ENCODE results near the gene PALD1. TPM values are rescaled to one million over a fixed set of nuclear protein-coding genes. Genes with fewer than 3 reads are reported as not detected.

Gene PALD1
- total and polyA plus RNA-seq, 2 experiments from 2014 or later, result 11.9 to 58.2 TPM

- H3K4me1 ChIP-seq (ENCODE audit: insufficient read depth), result peaks cover 25% of the 10 kb centered on the region
- peaks cover 16% of the 10 kb centered on the region for H3K27me3 Mint-ChIP-seq (ENCODE audit: insufficient read depth, low read depth, poor library complexity)
- no peaks in the 10 kb centered on the region for H3K36me3 ChIP-seq (ENCODE audit: insufficient read depth)
- TF ChIP-seq EZH2phosphoT487 (IDR thresholded peaks at IDR 0.05; ENCODE audit: unreplicated experiment) (no peak), ZNF331 (CRISPR knock-in tag; IDR thresholded peaks at IDR 0.05; ENCODE audit: low read depth) (no peak), ZNF114 (CRISPR knock-in tag; IDR thresholded peaks at IDR 0.05) (no peak), POLR2AphosphoS5 (IDR thresholded peaks at IDR 0.05; ENCODE audit: low read depth) (no peak), JUNB (IDR thresholded peaks at IDR 0.05; ENCODE audit: unreplicated experiment) (no peak), NANOG (IDR thresholded peaks at IDR 0.05; ENCODE audit: borderline replicate concordance) (no peak)
- TF ChIP-seq, protein P1, sequence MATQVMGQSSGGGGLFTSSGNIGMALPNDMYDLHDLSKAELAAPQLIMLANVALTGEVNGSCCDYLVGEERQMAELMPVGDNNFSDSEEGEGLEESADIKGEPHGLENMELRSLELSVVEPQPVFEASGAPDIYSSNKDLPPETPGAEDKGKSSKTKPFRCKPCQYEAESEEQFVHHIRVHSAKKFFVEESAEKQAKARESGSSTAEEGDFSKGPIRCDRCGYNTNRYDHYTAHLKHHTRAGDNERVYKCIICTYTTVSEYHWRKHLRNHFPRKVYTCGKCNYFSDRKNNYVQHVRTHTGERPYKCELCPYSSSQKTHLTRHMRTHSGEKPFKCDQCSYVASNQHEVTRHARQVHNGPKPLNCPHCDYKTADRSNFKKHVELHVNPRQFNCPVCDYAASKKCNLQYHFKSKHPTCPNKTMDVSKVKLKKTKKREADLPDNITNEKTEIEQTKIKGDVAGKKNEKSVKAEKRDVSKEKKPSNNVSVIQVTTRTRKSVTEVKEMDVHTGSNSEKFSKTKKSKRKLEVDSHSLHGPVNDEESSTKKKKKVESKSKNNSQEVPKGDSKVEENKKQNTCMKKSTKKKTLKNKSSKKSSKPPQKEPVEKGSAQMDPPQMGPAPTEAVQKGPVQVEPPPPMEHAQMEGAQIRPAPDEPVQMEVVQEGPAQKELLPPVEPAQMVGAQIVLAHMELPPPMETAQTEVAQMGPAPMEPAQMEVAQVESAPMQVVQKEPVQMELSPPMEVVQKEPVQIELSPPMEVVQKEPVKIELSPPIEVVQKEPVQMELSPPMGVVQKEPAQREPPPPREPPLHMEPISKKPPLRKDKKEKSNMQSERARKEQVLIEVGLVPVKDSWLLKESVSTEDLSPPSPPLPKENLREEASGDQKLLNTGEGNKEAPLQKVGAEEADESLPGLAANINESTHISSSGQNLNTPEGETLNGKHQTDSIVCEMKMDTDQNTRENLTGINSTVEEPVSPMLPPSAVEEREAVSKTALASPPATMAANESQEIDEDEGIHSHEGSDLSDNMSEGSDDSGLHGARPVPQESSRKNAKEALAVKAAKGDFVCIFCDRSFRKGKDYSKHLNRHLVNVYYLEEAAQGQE (IDR thresholded peaks at IDR 0.05; ENCODE audit: unreplicated experiment), result no peak
- TF ChIP-seq, protein P2, sequence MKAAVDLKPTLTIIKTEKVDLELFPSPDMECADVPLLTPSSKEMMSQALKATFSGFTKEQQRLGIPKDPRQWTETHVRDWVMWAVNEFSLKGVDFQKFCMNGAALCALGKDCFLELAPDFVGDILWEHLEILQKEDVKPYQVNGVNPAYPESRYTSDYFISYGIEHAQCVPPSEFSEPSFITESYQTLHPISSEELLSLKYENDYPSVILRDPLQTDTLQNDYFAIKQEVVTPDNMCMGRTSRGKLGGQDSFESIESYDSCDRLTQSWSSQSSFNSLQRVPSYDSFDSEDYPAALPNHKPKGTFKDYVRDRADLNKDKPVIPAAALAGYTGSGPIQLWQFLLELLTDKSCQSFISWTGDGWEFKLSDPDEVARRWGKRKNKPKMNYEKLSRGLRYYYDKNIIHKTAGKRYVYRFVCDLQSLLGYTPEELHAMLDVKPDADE (IDR thresholded peaks at IDR 0.05), result no peak
- no peak overlapping the region for H2AFZ ChIP-seq
- peaks cover 60% of the 10 kb centered on the region for H3K4me1 Mint-ChIP-seq
- peak overlapping the region; percentile 58; the same call in 1 of the 2 replicates for H3K27ac Mint-ChIP-seq
- H3K36me3 Mint-ChIP-seq (ENCODE audit: low read depth), result peaks cover 2% of the 10 kb centered on the region; the same call in 1 of the 3 replicates
- DNase-seq (ENCODE audit: low spot score) (no peak), ATAC-seq (no peak)
- no peak overlapping the region for H3K27ac ChIP-seq (ENCODE audit: low read depth)
- H3K9me2 ChIP-seq (ENCODE audit: insufficient read depth), result no peaks in the 10 kb centered on the region
- no peak overlapping the region for H3K4me2 ChIP-seq
- H3K4me3 ChIP-seq, result no peak overlapping the region
- no peaks in the 10 kb centered on the region for H3K9me3 Mint-ChIP-seq
- peaks cover 7% of the 10 kb centered on the region; the same call in 1 of the 2 replicates for H4K20me1 ChIP-seq (replicated peaks; ENCODE audit: insufficient read depth)
- H3K79me2 ChIP-seq (replicated peaks; ENCODE audit: insufficient read depth), result peaks cover 77% of the 10 kb centered on the region
- H3K4me3 Mint-ChIP-seq, result no peak overlapping the region
- no peaks in the 10 kb centered on the region for H3K27me3 ChIP-seq (ENCODE audit: insufficient read depth)
- peaks cover 11% of the 10 kb centered on the region; the same call in 1 of the 2 replicates for H3F3A ChIP-seq (replicated peaks; ENCODE audit: low read depth)
Observed at GRCh38 chr10:70496341-70497119, 18.0 kb downstream of the PALD1 start.

DNA sequence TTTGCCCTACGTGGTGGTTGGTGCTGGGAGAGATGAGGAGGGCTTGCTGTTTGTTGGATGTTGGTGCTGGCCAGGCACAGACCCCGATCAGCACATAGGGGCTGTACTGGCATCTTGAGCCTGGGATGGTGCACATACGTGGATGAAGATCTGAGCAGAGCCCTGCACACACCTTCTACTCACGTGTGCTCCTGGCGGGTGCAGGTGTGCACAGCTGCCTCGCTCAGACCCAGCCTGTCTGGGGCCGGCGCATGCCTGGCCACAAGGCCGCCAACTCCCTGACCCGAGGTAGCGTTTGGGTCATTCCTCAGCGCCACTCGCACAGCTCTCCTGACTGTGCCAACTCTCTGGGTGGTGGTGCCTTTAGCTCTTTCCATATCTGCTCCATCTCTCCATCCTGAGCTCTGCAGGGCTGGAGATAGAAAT lies 18.6 kb downstream of the PALD1 start:
- Mint-ChIP-seq H3K4me1 (peaks cover 54% of the 10 kb centered on the region), H3K9me3 (no peaks in the 10 kb centered on the region), H3K27ac (peak overlapping the region; percentile 58; the same call in 1 of the 2 replicates), H3K36me3 (ENCODE audit: low read depth) (peaks cover 2% of the 10 kb centered on the region; the same call in 1 of the 3 replicates), H3K4me3 (no peak overlapping the region), H3K27me3 (ENCODE audit: insufficient read depth, low read depth, poor library complexity) (peaks cover 16% of the 10 kb centered on the region)
- H3K27me3 ChIP-seq (ENCODE audit: insufficient read depth), result no peaks in the 10 kb centered on the region
- no peaks in the 10 kb centered on the region for H3K9me2 ChIP-seq (ENCODE audit: insufficient read depth)
- DNase-seq (ENCODE audit: low spot score) (no peak), ATAC-seq (no peak)
- peaks cover 23% of the 10 kb centered on the region for H3K4me1 ChIP-seq (ENCODE audit: insufficient read depth)
- peaks cover 7% of the 10 kb centered on the region; the same call in 1 of the 2 replicates for H4K20me1 ChIP-seq (replicated peaks; ENCODE audit: insufficient read depth)
- H3K79me2 ChIP-seq (replicated peaks; ENCODE audit: insufficient read depth), result peaks cover 73% of the 10 kb centered on the region
- H3F3A ChIP-seq (replicated peaks; ENCODE audit: low read depth), result peaks cover 11% of the 10 kb centered on the region; the same call in 1 of the 2 replicates
- no peaks in the 10 kb centered on the region for H3K36me3 ChIP-seq (ENCODE audit: insufficient read depth)
- H3K4me3 ChIP-seq, result no peak overlapping the region
- no peak overlapping the region for H3K4me2 ChIP-seq
- H3K27ac ChIP-seq (ENCODE audit: low read depth), result no peak overlapping the region
- no peak overlapping the region for H2AFZ ChIP-seq
- TF ChIP-seq ZNF331 (CRISPR knock-in tag; IDR thresholded peaks at IDR 0.05; ENCODE audit: low read depth), result no peak
- TF ChIP-seq, protein P2 (IDR thresholded peaks at IDR 0.05), result no peak
- TF ChIP-seq CREB1 (CRISPR knock-in tag; IDR thresholded peaks at IDR 0.05; ENCODE audit: low read depth), result no peak
